Measurements from ENCODE around the gene MMEL1. TPM values are rescaled to one million over a fixed set of nuclear protein-coding genes. Genes with fewer than 3 reads are reported as not detected.

MMEL1 gene
- polyA plus RNA-seq, 1 donor from 2014 or later, result 5.2 TPM

DNA sequence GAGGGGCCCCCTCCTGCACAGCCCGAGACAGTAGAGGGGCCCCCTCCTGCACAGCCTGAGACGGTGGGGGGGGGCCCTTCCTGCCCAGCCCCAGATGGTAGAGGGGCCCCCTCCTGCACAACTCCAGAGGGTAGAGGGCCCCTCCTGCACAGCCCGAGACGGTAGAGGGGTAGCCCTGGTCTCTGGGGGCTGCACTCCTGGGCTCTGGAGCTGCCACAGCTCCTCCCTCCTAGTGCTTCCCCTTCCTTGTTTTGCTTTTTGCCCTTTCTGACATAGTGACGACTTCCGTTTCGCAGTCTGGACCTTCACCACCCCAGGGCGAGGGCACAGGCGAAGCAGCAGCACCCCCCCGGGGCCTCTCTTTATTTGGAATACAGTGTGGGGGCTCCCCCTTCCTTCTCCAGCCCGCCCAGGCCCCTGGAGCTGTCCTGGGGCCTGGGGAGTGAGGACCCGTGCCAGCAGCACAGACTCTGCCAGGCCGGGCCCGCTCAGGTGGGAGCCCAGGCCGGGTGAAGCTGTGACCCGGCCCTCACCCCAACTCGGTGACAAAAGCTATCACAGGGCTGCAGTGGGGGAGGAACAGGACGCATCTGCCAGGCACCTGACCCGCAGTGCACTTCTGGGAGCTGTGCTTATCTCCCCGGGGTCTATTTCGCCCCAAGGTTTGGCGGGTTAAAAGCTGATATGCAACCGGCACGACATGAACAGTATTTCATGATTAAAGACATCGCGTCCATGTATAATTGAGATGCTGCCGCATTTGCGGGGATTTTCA, 47.3 kb downstream of the MMEL1 start:
- Histone ChIP-seq H3K9me3 (ENCODE audit: low read length) (no peaks in the 10 kb centered on the region), H3K4me2 (ENCODE audit: low read length) (peak overlapping the region; percentile 97), H3K4me3 (ENCODE audit: low read length) (peak overlapping the region; percentile 95), H4K20me1 (ENCODE audit: insufficient read depth) (no peaks in the 10 kb centered on the region), H3K79me2 (replicated peaks; ENCODE audit: insufficient read depth, low read length) (no peaks in the 10 kb centered on the region), H3K27ac (ENCODE audit: low read length) (peak overlapping the region; percentile 80), H3K27me3 (ENCODE audit: insufficient read depth, low read depth, low read length) (no peaks in the 10 kb centered on the region), H2AFZ (ENCODE audit: low read depth, low read length) (peak overlapping the region; percentile 65), H3K9ac (ENCODE audit: low read length) (peak overlapping the region; percentile 85), H3K36me3 (ENCODE audit: insufficient read depth, low read length) (no peaks in the 10 kb centered on the region), H3K9me2 (ENCODE audit: insufficient read depth, low read length) (no peaks in the 10 kb centered on the region), H3F3A (ENCODE audit: insufficient read depth, low read length, poor library complexity, severe bottlenecking) (no peaks in the 10 kb centered on the region)
- TF ChIP-seq MXI1 (conservative IDR thresholded peaks at IDR 0.05; ENCODE audit: poor library complexity, severe bottlenecking), result peak; percentile 69
- no peak for TF ChIP-seq RAD21 (conservative IDR thresholded peaks at IDR 0.05)
- peak; percentile 9 for TF ChIP-seq EP300 (conservative IDR thresholded peaks at IDR 0.05; ENCODE audit: poor library complexity, severe bottlenecking)
- peak; percentile 50 for TF ChIP-seq POLR2AphosphoS5 (IDR thresholded peaks at IDR 0.05)
- no peak for TF ChIP-seq TAF1 (IDR thresholded peaks at IDR 0.05; ENCODE audit: low read depth)

- H3K4me2 ChIP-seq (ENCODE audit: low read length), result no peak overlapping the region
- no peaks in the 10 kb centered on the region for H3K36me3 ChIP-seq (ENCODE audit: insufficient read depth, low read length)
- no peaks in the 10 kb centered on the region for H3K79me2 ChIP-seq (replicated peaks; ENCODE audit: insufficient read depth, low read length)
- no peaks in the 10 kb centered on the region for H3F3A ChIP-seq (ENCODE audit: insufficient read depth, low read length, poor library complexity, severe bottlenecking)
- H3K9ac ChIP-seq (ENCODE audit: low read length), result peak overlapping the region; percentile 85
- TF ChIP-seq RAD21 (conservative IDR thresholded peaks at IDR 0.05) (no peak), MXI1 (conservative IDR thresholded peaks at IDR 0.05; ENCODE audit: poor library complexity, severe bottlenecking) (no peak), TAF1 (IDR thresholded peaks at IDR 0.05; ENCODE audit: low read depth) (no peak), EP300 (conservative IDR thresholded peaks at IDR 0.05; ENCODE audit: poor library complexity, severe bottlenecking) (no peak), POLR2AphosphoS5 (IDR thresholded peaks at IDR 0.05) (no peak), EZH2 (IDR thresholded peaks at IDR 0.05; ENCODE audit: borderline replicate concordance, insufficient read depth, low read length, poor library complexity, severe bottlenecking) (no peak), REST (IDR thresholded peaks at IDR 0.05; ENCODE audit: borderline replicate concordance) (no peak), SMC3 (conservative IDR thresholded peaks at IDR 0.05; ENCODE audit: poor library complexity) (no peak)
- TF ChIP-seq, protein P1, sequence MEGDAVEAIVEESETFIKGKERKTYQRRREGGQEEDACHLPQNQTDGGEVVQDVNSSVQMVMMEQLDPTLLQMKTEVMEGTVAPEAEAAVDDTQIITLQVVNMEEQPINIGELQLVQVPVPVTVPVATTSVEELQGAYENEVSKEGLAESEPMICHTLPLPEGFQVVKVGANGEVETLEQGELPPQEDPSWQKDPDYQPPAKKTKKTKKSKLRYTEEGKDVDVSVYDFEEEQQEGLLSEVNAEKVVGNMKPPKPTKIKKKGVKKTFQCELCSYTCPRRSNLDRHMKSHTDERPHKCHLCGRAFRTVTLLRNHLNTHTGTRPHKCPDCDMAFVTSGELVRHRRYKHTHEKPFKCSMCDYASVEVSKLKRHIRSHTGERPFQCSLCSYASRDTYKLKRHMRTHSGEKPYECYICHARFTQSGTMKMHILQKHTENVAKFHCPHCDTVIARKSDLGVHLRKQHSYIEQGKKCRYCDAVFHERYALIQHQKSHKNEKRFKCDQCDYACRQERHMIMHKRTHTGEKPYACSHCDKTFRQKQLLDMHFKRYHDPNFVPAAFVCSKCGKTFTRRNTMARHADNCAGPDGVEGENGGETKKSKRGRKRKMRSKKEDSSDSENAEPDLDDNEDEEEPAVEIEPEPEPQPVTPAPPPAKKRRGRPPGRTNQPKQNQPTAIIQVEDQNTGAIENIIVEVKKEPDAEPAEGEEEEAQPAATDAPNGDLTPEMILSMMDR (IDR thresholded peaks at IDR 0.05; ENCODE audit: poor library complexity, severe bottlenecking), result no peak
- no peaks in the 10 kb centered on the region for H3K27me3 ChIP-seq (ENCODE audit: insufficient read depth, low read depth, low read length)
- H2AFZ ChIP-seq (ENCODE audit: low read depth, low read length), result no peak overlapping the region
- peak overlapping the region; percentile 80 for H3K27ac ChIP-seq (ENCODE audit: low read length)
- no peaks in the 10 kb centered on the region for H3K9me3 ChIP-seq (ENCODE audit: low read length)
- no peaks in the 10 kb centered on the region for H4K20me1 ChIP-seq (ENCODE audit: insufficient read depth)
- H3K4me3 ChIP-seq (ENCODE audit: low read length), result peak overlapping the region; percentile 95
- H3K9me2 ChIP-seq (ENCODE audit: insufficient read depth, low read length), result no peaks in the 10 kb centered on the region
Measured at GRCh38 chr1:2584686-2585317, 48.0 kb downstream of the MMEL1 start.
